NCI-H748 (cell line): ENCODE data around the gene NHS.

Experiments
- DNase-seq: peaks from one replicate; lab custom pipeline; 2025; ENCODE audit not compliant: unreplicated experiment; lab: John Stamatoyannopoulos, UW

NHS gene

GRCh38 chrX:17374619-17375366 is at the start of gene NHS:
TSS of gene NHS (plus strand) at chrX:17375200. CDS start at chrX:17375758, 558 bp downstream.
- DNase-seq = peak; percentile 87

- peak; percentile 30 for DNase-seq
These were observed 46.2 kb upstream of the NHS start for GRCh38 chrX:17328837-17329236.

GRCh38 chrX:17336377-17336776 is 38.6 kb upstream of the NHS start:
- DNase-seq = no peak

- DNase-seq = peak; percentile 2
These were observed 19.0 kb upstream of the NHS start for GRCh38 chrX:17355976-17356375.

- DNase-seq = no peak
These were observed 15.5 kb upstream of the NHS start for GRCh38 chrX:17359500-17359899.

GRCh38 chrX:17361620-17362019 is 13.4 kb upstream of the NHS start:
- DNase-seq = peak; percentile 52

GRCh38 chrX:17368002-17368401 is 7.0 kb upstream of the NHS start:
- DNase-seq = no peak

GRCh38 chrX:17369309-17369708 is 5.7 kb upstream of the NHS start:
- DNase-seq = no peak

GRCh38 chrX:17370191-17370590 is 4.8 kb upstream of the NHS start:
- DNase-seq = peak; percentile 72

- peak; percentile 55 for DNase-seq
These were observed 2.9 kb upstream of the NHS start for GRCh38 chrX:17372052-17372451.

- DNase-seq = peak; percentile 38
These were observed 1.7 kb upstream of the NHS start for GRCh38 chrX:17373337-17373736.

- DNase-seq = no peak
These were observed 302 bp downstream of the NHS start for GRCh38 chrX:17375367-17375636.

GRCh38 chrX:17375637-17376430 is 834 bp downstream of the NHS start:
- DNase-seq = peak; percentile 68

GRCh38 chrX:17376431-17377077 is 1.6 kb downstream of the NHS start:
- peak; percentile 69 for DNase-seq

GRCh38 chrX:17377091-17377717 is 2.2 kb downstream of the NHS start:
- peak; percentile 90 for DNase-seq

GRCh38 chrX:17377795-17378194 is 2.8 kb downstream of the NHS start:
- DNase-seq = peak; percentile 44

GRCh38 chrX:17380221-17380620 is 5.2 kb downstream of the NHS start:
- DNase-seq = no peak

GRCh38 chrX:17390419-17390850 is 15.4 kb downstream of the NHS start:
- no peak for DNase-seq

GRCh38 chrX:17395154-17395553 is 20.2 kb downstream of the NHS start:
- no peak for DNase-seq

GRCh38 chrX:17397074-17397473 is 22.1 kb downstream of the NHS start:
- no peak for DNase-seq

GRCh38 chrX:17403189-17403691 is 28.2 kb downstream of the NHS start:
- no peak for DNase-seq
